ENCODE measurements around the gene MUL1. TPM values are rescaled to one million over a fixed set of nuclear protein-coding genes. Genes with fewer than 3 reads are reported as not detected.

MUL1 gene
- total RNA-seq, 1 donor from 2014 or later = 28.2 TPM

DNA sequence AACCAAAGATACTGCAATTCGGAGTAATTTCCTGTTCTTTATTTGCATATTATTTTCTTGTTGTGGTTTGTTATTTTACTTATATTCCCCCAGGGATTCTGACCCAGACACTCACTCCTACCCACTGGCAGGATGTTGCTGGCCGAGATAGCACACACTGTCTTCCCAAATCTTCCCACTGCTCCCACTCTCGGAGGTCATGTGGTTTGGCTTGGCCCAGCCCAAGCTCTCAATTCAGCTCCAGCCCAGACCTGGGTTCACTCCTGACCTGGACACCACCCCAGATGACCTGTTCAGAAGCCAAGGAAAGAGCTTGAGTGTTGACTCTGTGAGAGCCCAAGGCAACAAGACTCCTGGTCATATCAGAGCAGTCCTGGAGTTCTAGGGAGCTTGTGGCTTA is 43.2 kb upstream of the MUL1 start:
- DNase-seq (ENCODE audit: low spot score in 2 of 2, unreplicated experiment in 2 of 2) = no peak
- H3K27me3 Mint-ChIP-seq (ENCODE audit: low read depth) = peaks cover 63% of the 10 kb centered on the region
- no peaks in the 10 kb centered on the region for H3K9me3 Mint-ChIP-seq
- H3K4me1 Mint-ChIP-seq = peaks cover 9% of the 10 kb centered on the region
- TF ChIP-seq, protein P1, sequence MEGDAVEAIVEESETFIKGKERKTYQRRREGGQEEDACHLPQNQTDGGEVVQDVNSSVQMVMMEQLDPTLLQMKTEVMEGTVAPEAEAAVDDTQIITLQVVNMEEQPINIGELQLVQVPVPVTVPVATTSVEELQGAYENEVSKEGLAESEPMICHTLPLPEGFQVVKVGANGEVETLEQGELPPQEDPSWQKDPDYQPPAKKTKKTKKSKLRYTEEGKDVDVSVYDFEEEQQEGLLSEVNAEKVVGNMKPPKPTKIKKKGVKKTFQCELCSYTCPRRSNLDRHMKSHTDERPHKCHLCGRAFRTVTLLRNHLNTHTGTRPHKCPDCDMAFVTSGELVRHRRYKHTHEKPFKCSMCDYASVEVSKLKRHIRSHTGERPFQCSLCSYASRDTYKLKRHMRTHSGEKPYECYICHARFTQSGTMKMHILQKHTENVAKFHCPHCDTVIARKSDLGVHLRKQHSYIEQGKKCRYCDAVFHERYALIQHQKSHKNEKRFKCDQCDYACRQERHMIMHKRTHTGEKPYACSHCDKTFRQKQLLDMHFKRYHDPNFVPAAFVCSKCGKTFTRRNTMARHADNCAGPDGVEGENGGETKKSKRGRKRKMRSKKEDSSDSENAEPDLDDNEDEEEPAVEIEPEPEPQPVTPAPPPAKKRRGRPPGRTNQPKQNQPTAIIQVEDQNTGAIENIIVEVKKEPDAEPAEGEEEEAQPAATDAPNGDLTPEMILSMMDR (IDR thresholded peaks at IDR 0.05; ENCODE audit: unreplicated experiment) = no peak
- H3K4me3 Mint-ChIP-seq = peak overlapping the region; percentile 70
- no peak overlapping the region for H3K27ac Mint-ChIP-seq
- no peaks in the 10 kb centered on the region for H3K36me3 Mint-ChIP-seq

DNA sequence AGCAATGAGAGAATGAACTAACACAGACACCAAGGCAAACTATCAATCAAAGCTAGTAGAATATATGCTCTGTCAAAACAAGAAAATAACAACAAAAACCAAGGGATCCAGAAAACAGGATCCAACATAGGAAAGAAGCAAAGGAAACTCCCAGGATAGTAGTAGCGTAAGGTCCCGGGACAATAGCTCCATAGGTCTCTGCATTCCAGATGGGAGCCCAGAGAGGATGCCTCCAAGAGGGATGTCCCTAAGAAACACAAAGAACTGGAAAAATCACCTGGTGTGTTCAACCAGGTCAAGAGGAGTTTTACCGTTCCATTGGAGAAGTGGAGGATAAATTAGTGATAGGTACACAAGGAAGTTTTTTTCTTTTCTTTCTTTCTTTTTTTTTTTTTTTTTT is 38.7 kb upstream of the MUL1 start:
- TF ChIP-seq, protein P1 (IDR thresholded peaks at IDR 0.05; ENCODE audit: unreplicated experiment) = no peak
- peaks cover 92% of the 10 kb centered on the region for H3K27me3 Mint-ChIP-seq (ENCODE audit: low read depth)
- DNase-seq (ENCODE audit: low spot score in 2 of 2, unreplicated experiment in 2 of 2) = no peak
- H3K27ac Mint-ChIP-seq = no peak overlapping the region
- no peaks in the 10 kb centered on the region for H3K9me3 Mint-ChIP-seq
- H3K4me3 Mint-ChIP-seq = no peak overlapping the region
- no peaks in the 10 kb centered on the region for H3K4me1 Mint-ChIP-seq
- no peaks in the 10 kb centered on the region for H3K36me3 Mint-ChIP-seq

DNA sequence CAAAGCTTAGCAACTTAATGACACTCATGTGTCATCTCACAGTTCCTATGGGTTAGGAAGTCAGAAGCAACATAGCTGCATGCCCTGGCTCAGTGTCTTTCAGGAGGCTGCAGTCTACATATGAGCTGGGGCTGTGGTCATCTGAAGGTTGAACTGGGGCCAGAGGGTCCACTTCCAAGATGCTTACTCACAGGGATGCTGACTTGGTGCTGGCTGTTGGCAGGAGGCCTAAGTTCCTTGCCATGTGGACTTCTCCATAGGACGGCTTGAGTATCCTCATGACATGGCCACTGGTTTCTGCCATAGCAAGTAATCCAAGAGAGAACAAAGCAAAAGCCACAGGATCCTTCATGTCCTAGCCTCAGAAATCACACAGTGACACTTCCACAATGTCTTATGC is 32.3 kb upstream of the MUL1 start:
- H3K9me3 Mint-ChIP-seq = no peaks in the 10 kb centered on the region
- no peak overlapping the region for H3K4me3 Mint-ChIP-seq
- DNase-seq (ENCODE audit: low spot score in 2 of 2, unreplicated experiment in 2 of 2) = no peak
- no peak overlapping the region for H3K27ac Mint-ChIP-seq
- no peaks in the 10 kb centered on the region for H3K36me3 Mint-ChIP-seq
- H3K4me1 Mint-ChIP-seq = no peaks in the 10 kb centered on the region
- peaks cover 88% of the 10 kb centered on the region for H3K27me3 Mint-ChIP-seq (ENCODE audit: low read depth)
- TF ChIP-seq, protein P1 (IDR thresholded peaks at IDR 0.05; ENCODE audit: unreplicated experiment) = no peak

DNA sequence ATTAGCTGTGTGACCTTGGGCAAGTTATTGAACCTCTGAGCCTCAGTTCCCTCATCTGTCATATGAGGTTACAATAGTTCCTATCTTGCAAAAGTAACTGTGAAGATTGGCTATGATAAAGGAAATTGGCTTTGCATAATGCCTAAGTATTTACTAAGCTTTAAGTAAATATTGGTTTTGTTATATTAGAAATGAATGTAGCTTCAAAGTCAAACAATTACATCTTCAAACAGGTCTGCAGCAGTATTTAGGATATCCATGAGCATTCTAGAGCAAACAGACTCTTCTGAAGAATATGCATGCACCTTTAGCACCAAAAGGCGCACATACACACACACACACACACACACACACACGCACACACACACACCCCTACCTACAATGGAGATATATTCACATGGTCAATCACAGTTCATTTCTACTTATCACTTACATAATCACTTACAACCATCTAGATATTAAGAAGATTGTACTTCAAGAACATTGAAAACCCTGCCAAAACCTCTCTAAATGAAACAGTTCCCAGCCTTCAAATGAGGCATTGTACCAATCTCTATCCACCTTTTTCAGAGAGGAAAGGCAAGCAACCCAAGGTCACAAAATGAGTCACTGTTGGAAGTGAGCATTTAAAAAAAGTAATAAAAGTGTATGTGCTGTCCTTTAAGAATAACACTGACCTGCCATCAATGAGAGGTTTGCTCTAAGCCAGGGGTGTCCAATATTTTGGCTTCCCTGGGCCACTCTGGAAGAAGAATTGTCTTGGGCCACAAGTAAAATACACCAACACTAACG is 31.0 kb upstream of the MUL1 start:
- H3K4me3 Mint-ChIP-seq = no peak overlapping the region
- no peak overlapping the region for H3K27ac Mint-ChIP-seq

DNA sequence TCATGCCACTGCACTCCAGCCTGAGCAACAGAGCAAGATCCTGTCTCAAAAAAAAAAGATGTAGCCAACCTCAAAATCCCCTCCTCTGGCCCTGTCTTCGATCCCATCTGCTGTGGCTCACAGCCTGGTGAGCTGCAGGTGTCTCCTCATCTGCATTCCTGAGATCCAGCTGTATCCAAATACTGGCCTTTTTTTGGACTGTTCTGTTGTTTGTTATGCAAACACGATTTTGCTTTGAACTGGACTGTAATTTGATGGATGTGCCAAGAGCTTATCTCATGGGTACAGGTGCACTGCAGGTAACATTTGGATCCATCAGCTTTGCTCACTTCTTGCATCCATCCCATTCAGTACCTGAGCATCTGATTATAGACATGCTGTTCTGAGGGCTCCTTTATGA is 30.3 kb upstream of the MUL1 start:
- H3K4me3 Mint-ChIP-seq = no peak overlapping the region
- H3K9me3 Mint-ChIP-seq = no peaks in the 10 kb centered on the region
- TF ChIP-seq, protein P1 (IDR thresholded peaks at IDR 0.05; ENCODE audit: unreplicated experiment) = no peak

More for the DNA sequence above, 31.0 kb upstream of the MUL1 start:
- no peak for DNase-seq (ENCODE audit: low spot score in 2 of 2, unreplicated experiment in 2 of 2)
- Mint-ChIP-seq H3K9me3 (no peaks in the 10 kb centered on the region), H3K36me3 (no peaks in the 10 kb centered on the region), H3K4me1 (peaks cover 8% of the 10 kb centered on the region), H3K27me3 (ENCODE audit: low read depth) (peaks cover 85% of the 10 kb centered on the region)
- TF ChIP-seq, protein P1 (IDR thresholded peaks at IDR 0.05; ENCODE audit: unreplicated experiment) = no peak

More for the DNA sequence above, 30.3 kb upstream of the MUL1 start:
- no peak for DNase-seq (ENCODE audit: low spot score in 2 of 2, unreplicated experiment in 2 of 2)
- Mint-ChIP-seq H3K27ac (no peak overlapping the region), H3K4me1 (peaks cover 15% of the 10 kb centered on the region), H3K36me3 (no peaks in the 10 kb centered on the region), H3K27me3 (ENCODE audit: low read depth) (peaks cover 80% of the 10 kb centered on the region)
